Measurements from ENCODE around the gene RPP25L.

The RPP25L gene

GRCh38 chr9:34584970-34585369, 26.9 kb downstream of the RPP25L start:
- no peak overlapping the region for H3K27ac ChIP-seq (ENCODE audit: low read depth, low read length)
- no peak overlapping the region for H3K4me3 ChIP-seq (ENCODE audit: low read length)
- no peaks in the 10 kb centered on the region for H3K4me1 ChIP-seq (ENCODE audit: control insufficient read depth, insufficient read depth, low read length)
- no peaks in the 10 kb centered on the region for H3K36me3 ChIP-seq (ENCODE audit: control insufficient read depth, insufficient read depth, low read length)
- no peak overlapping the region for H3K9ac ChIP-seq (ENCODE audit: low read length)
- H3K27me3 ChIP-seq (ENCODE audit: control insufficient read depth, insufficient read depth, low read length): peaks cover 40% of the 10 kb centered on the region

GRCh38 chr9:34582787-34583186, 29.1 kb downstream of the RPP25L start:
- Histone ChIP-seq H3K27me3 (ENCODE audit: control insufficient read depth, insufficient read depth, low read length) (peaks cover 43% of the 10 kb centered on the region), H3K9ac (ENCODE audit: low read length) (no peak overlapping the region), H3K4me3 (ENCODE audit: low read length) (no peak overlapping the region), H3K4me1 (ENCODE audit: control insufficient read depth, insufficient read depth, low read length) (peaks cover 3% of the 10 kb centered on the region), H3K36me3 (ENCODE audit: control insufficient read depth, insufficient read depth, low read length) (no peaks in the 10 kb centered on the region), H3K27ac (ENCODE audit: low read depth, low read length) (no peak overlapping the region)

GRCh38 chr9:34581318-34581717, 30.6 kb downstream of the RPP25L start:
- Histone ChIP-seq H3K27me3 (ENCODE audit: control insufficient read depth, insufficient read depth, low read length) (peaks cover 42% of the 10 kb centered on the region), H3K4me3 (ENCODE audit: low read length) (no peak overlapping the region), H3K9ac (ENCODE audit: low read length) (no peak overlapping the region), H3K36me3 (ENCODE audit: control insufficient read depth, insufficient read depth, low read length) (no peaks in the 10 kb centered on the region), H3K4me1 (ENCODE audit: control insufficient read depth, insufficient read depth, low read length) (peaks cover 3% of the 10 kb centered on the region), H3K27ac (ENCODE audit: low read depth, low read length) (no peak overlapping the region)

DNA sequence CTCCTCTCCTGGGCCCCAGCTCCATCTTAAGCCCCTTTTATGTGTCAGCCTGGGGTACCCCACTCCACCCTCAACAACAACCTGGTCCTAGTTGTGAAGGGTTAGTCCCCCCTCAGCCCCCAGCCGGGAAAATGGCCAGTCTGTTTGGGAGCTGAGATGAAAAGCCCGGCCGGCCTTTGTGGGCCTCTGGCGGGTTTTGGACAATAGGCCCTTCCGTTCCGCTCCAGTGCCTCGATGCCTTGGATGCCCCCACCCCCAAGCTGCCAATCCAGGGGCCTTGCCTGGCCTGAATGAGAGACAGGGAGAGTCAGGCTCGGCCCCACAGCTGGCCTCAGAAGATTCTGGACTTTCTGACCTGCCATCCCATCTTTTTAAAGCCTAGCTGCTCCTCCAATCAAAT, 31.5 kb downstream of the RPP25L start:
- Histone ChIP-seq H3K27me3 (ENCODE audit: control insufficient read depth, insufficient read depth, low read length) (peaks cover 32% of the 10 kb centered on the region), H3K36me3 (ENCODE audit: control insufficient read depth, insufficient read depth, low read length) (no peaks in the 10 kb centered on the region), H3K27ac (ENCODE audit: low read depth, low read length) (no peak overlapping the region), H3K4me3 (ENCODE audit: low read length) (no peak overlapping the region), H3K4me1 (ENCODE audit: control insufficient read depth, insufficient read depth, low read length) (peaks cover 3% of the 10 kb centered on the region), H3K9ac (ENCODE audit: low read length) (no peak overlapping the region)

- Histone ChIP-seq H3K4me3 (ENCODE audit: low read length) (no peak overlapping the region), H3K4me1 (ENCODE audit: control insufficient read depth, insufficient read depth, low read length) (peaks cover 3% of the 10 kb centered on the region), H3K36me3 (ENCODE audit: control insufficient read depth, insufficient read depth, low read length) (no peaks in the 10 kb centered on the region), H3K27ac (ENCODE audit: low read depth, low read length) (no peak overlapping the region), H3K27me3 (ENCODE audit: control insufficient read depth, insufficient read depth, low read length) (peaks cover 32% of the 10 kb centered on the region), H3K9ac (ENCODE audit: low read length) (no peak overlapping the region)
These were observed 32.1 kb downstream of the RPP25L start for GRCh38 chr9:34579808-34580163.

GRCh38 chr9:34579104-34579807, 32.6 kb downstream of the RPP25L start:
- Histone ChIP-seq H3K4me3 (ENCODE audit: low read length) (no peak overlapping the region), H3K27ac (ENCODE audit: low read depth, low read length) (no peak overlapping the region), H3K27me3 (ENCODE audit: control insufficient read depth, insufficient read depth, low read length) (peaks cover 32% of the 10 kb centered on the region), H3K4me1 (ENCODE audit: control insufficient read depth, insufficient read depth, low read length) (peaks cover 3% of the 10 kb centered on the region), H3K36me3 (ENCODE audit: control insufficient read depth, insufficient read depth, low read length) (no peaks in the 10 kb centered on the region), H3K9ac (ENCODE audit: low read length) (no peak overlapping the region)

- peaks cover 32% of the 10 kb centered on the region for H3K27me3 ChIP-seq (ENCODE audit: control insufficient read depth, insufficient read depth, low read length)
- H3K36me3 ChIP-seq (ENCODE audit: control insufficient read depth, insufficient read depth, low read length): no peaks in the 10 kb centered on the region
- H3K4me1 ChIP-seq (ENCODE audit: control insufficient read depth, insufficient read depth, low read length): peaks cover 3% of the 10 kb centered on the region
- no peak overlapping the region for H3K4me3 ChIP-seq (ENCODE audit: low read length)
- H3K9ac ChIP-seq (ENCODE audit: low read length): no peak overlapping the region
- no peak overlapping the region for H3K27ac ChIP-seq (ENCODE audit: low read depth, low read length)
These were observed 33.4 kb downstream of the RPP25L start for GRCh38 chr9:34578241-34579103.

DNA sequence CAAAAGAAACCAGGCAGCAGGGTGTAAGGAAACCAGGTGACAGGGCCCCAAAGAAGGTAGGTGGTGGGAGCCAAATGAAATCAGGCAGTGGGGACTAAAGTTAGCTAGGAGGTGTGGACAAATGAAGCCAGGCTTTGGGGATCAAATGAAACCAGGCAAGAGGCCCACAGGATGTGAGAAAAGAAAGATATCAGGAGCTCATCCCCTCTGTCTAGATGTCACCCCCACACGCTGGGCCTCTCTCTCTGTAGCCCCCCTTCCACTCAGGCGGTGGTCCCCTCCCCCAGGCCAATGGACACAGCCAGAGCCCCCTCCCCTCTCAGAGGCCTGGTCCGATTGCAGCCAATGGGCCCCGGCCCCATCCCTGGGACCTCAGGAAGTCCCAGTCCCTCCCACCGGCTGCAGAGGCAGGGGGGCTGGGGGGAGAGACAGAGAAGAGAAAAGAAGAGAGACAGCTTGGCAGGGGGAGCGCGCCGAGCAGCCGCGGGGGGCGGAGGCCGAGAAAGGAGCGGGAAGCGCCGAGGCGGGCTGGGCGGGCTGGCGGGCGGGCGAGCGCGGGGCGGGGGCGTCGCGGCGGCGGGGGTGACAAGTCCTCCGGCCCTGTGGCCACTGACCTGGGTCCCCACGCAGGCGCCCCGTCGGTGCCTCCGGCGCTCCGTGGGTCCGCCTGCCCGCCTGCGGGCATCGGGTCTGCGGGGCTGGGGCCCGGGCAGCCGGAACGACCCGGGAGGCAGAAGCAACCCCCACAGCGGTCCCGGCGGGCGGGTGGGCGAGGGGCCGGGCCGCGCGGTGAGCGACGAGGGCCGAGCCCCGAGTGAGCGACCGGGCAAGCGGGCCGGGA, 34.3 kb downstream of the RPP25L start:
- H3K27me3 ChIP-seq (ENCODE audit: control insufficient read depth, insufficient read depth, low read length): peaks cover 33% of the 10 kb centered on the region
- peaks cover 3% of the 10 kb centered on the region for H3K4me1 ChIP-seq (ENCODE audit: control insufficient read depth, insufficient read depth, low read length)
- no peaks in the 10 kb centered on the region for H3K36me3 ChIP-seq (ENCODE audit: control insufficient read depth, insufficient read depth, low read length)
- H3K9ac ChIP-seq (ENCODE audit: low read length): no peak overlapping the region
- H3K4me3 ChIP-seq (ENCODE audit: low read length): no peak overlapping the region
- no peak overlapping the region for H3K27ac ChIP-seq (ENCODE audit: low read depth, low read length)

DNA sequence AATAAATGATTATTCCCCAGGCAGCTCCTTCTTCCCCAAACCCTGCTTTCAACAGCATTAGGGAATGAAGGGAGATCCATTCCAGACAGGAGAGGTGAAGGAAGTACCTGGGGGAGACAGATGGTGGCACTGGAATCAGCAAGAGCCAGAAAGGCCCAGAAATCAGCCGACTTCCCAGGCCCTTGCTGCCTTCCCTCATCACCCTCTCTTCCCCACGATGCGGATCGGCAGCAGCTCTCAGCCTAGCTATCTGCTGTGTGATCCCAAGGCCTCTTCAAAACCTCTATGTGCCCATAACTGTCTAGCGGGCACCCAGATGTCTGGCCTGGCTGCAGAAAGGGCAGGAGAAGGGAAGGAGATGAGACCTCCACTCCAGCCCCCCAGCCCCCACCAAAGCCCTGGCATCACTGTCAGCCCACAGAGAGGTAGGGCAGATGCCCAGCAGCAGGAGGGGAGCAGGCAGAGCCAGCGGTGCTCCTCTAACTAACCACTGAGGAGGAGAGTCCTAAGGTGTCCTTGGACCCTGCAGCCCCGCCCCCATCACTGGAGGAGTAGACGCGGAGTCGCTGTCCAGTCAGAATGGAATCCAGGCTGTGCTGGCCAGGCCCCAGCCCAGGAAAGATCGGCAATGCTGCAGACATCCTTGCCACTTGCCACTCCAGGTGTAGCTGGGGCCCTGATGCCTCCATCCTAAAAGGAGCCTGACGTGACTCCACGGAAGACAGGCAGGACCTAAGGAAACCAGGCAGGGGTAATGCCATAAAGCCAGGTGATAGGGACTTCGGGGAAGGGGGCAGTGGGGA, 35.1 kb downstream of the RPP25L start:
- no peak overlapping the region for H3K4me3 ChIP-seq (ENCODE audit: low read length)
- H3K4me1 ChIP-seq (ENCODE audit: control insufficient read depth, insufficient read depth, low read length): peaks cover 3% of the 10 kb centered on the region
- H3K36me3 ChIP-seq (ENCODE audit: control insufficient read depth, insufficient read depth, low read length): no peaks in the 10 kb centered on the region
- no peak overlapping the region for H3K27ac ChIP-seq (ENCODE audit: low read depth, low read length)
- peaks cover 33% of the 10 kb centered on the region for H3K27me3 ChIP-seq (ENCODE audit: control insufficient read depth, insufficient read depth, low read length)
- no peak overlapping the region for H3K9ac ChIP-seq (ENCODE audit: low read length)

- Histone ChIP-seq H3K4me1 (ENCODE audit: control insufficient read depth, insufficient read depth, low read length) (peaks cover 3% of the 10 kb centered on the region), H3K27ac (ENCODE audit: low read depth, low read length) (no peak overlapping the region), H3K4me3 (ENCODE audit: low read length) (no peak overlapping the region), H3K36me3 (ENCODE audit: control insufficient read depth, insufficient read depth, low read length) (no peaks in the 10 kb centered on the region), H3K9ac (ENCODE audit: low read length) (no peak overlapping the region), H3K27me3 (ENCODE audit: control insufficient read depth, insufficient read depth, low read length) (peaks cover 31% of the 10 kb centered on the region)
These were observed 35.9 kb downstream of the RPP25L start for GRCh38 chr9:34575862-34576596.

- H3K4me3 ChIP-seq (ENCODE audit: low read length): no peak overlapping the region
- H3K27ac ChIP-seq (ENCODE audit: low read depth, low read length): no peak overlapping the region
- H3K27me3 ChIP-seq (ENCODE audit: control insufficient read depth, insufficient read depth, low read length): peaks cover 28% of the 10 kb centered on the region
- H3K4me1 ChIP-seq (ENCODE audit: control insufficient read depth, insufficient read depth, low read length): peaks cover 3% of the 10 kb centered on the region
- H3K36me3 ChIP-seq (ENCODE audit: control insufficient read depth, insufficient read depth, low read length): no peaks in the 10 kb centered on the region
- H3K9ac ChIP-seq (ENCODE audit: low read length): no peak overlapping the region
These were observed 36.7 kb downstream of the RPP25L start for GRCh38 chr9:34575241-34575640.
